Measurements from ENCODE around the gene CEP192.

CEP192 gene

DNA sequence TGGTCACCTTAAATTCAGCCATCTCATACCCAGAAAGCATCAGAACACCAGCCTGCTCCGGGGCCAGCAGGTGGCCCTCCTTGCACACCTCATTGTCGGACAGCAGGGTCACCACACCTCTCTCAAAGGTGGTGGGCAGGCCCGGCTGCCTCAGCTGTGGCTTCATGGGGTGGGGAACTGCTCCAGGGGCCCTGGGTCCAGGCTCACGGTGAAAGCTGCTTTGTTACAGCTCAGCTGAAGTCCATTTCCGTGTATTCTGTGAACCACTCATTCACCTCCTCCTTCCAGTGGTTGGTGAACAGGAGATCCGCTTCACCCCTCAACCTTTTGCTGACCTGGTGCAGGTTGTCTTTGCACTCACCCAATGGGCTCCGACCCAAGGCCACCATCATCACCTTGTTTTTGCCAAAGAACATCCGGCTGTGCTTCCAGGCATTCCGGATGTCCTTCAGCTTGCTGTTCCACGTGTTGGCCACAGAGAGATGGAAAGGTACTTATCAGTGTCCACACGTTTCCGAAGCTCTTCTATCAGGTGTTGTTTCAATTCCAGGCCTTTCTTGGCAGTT is 148.8 kb downstream of the CEP192 start:
- no peak overlapping the region for H3K4me3 ChIP-seq (ENCODE audit: low read depth, low read length)
- TF ChIP-seq CTCF (IDR thresholded peaks at IDR 0.05; ENCODE audit: borderline replicate concordance, insufficient read depth, low read depth, low read length): no peak

GRCh38 chr18:13141209-13141608 is 150.0 kb downstream of the CEP192 start:
- TF ChIP-seq CTCF (IDR thresholded peaks at IDR 0.05; ENCODE audit: borderline replicate concordance, insufficient read depth, low read depth, low read length): no peak
- no peak overlapping the region for H3K4me3 ChIP-seq (ENCODE audit: low read depth, low read length)

GRCh38 chr18:13145636-13146190 is 154.6 kb downstream of the CEP192 start:
- no peak for TF ChIP-seq CTCF (IDR thresholded peaks at IDR 0.05; ENCODE audit: borderline replicate concordance, insufficient read depth, low read depth, low read length)
- H3K4me3 ChIP-seq (ENCODE audit: low read depth, low read length): no peak overlapping the region

DNA sequence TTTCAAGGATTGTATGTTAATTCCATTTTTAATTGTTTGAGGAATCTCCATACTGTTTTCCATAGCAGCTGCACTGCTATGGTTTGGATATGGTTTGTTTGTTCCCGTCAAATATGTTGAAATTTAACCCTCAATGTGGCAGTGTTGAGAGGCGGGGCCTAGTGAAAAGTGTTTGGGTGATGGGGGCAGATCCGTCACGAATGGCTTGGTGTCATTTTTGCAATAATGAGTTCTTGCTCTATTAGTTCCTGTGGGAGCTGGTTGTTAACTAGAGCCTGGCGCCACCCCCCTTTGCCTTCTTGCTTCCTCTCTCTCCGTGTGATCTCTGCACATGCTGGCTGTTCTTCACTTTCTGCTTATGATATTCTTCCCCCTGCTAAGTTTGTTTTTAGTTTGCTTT is 156.0 kb downstream of the CEP192 start:
- TF ChIP-seq CTCF (IDR thresholded peaks at IDR 0.05; ENCODE audit: borderline replicate concordance, insufficient read depth, low read depth, low read length): no peak
- no peak overlapping the region for H3K4me3 ChIP-seq (ENCODE audit: low read depth, low read length)

DNA sequence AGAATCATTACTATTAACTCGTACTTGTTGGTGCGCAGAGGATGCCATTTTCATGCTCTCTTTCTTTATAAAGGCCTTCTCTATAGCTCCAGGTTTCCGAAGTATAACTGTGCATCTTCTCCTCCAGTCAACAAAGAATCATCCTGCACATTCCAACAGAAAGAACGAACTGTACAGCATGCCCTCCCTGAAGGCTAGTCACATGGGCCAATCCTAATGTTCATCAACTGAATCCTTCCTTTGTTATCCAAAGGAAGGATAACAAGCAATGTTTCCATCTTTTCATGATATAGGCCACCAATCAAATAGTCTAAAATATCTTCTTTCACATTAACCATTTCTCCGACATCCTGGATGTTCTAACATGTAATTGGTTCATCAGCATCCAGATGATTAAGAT is 160.5 kb downstream of the CEP192 start:
- H3K4me3 ChIP-seq (ENCODE audit: low read depth, low read length): no peak overlapping the region
- no peak for TF ChIP-seq CTCF (IDR thresholded peaks at IDR 0.05; ENCODE audit: borderline replicate concordance, insufficient read depth, low read depth, low read length)

- H3K4me3 ChIP-seq (ENCODE audit: low read depth, low read length): no peak overlapping the region
- TF ChIP-seq CTCF (IDR thresholded peaks at IDR 0.05; ENCODE audit: borderline replicate concordance, insufficient read depth, low read depth, low read length): no peak
Observed at GRCh38 chr18:13158428-13158827, 167.3 kb downstream of the CEP192 start.

DNA sequence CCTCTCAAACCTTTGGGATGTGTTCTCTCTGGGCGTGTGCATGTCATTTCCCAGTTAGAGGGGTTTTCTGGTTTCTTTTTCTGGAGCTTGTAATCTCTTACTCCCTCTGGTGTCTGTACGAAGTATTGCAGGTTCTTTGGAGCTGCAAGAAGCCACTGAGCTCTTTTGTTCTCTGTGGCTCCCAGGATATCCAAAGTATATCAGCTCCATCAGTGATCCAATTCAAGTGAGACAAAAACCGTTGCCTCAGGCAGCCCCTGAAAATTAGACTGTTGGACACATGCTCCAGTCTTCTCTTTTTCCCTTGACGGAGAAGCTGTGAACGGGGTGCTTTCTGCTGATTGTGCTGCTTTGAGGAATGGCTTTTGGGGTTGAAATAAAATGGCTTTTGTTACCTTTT is 168.4 kb downstream of the CEP192 start:
- peak; percentile 70 for TF ChIP-seq CTCF (IDR thresholded peaks at IDR 0.05; ENCODE audit: borderline replicate concordance, insufficient read depth, low read depth, low read length)
- H3K4me3 ChIP-seq (ENCODE audit: low read depth, low read length): no peak overlapping the region
